NCI-H2107 (cell line): ENCODE data around the gene GOLGA3.
"Not testable (repeated sequence)": the region's sequence is repeated elsewhere in the genome, so short reads cannot be mapped to it uniquely, and the experiment has no call there.

Experiments used
- DNase-seq: peaks from one replicate; lab custom pipeline; 2025; lab: John Stamatoyannopoulos, UW

Gene GOLGA3

DNA sequence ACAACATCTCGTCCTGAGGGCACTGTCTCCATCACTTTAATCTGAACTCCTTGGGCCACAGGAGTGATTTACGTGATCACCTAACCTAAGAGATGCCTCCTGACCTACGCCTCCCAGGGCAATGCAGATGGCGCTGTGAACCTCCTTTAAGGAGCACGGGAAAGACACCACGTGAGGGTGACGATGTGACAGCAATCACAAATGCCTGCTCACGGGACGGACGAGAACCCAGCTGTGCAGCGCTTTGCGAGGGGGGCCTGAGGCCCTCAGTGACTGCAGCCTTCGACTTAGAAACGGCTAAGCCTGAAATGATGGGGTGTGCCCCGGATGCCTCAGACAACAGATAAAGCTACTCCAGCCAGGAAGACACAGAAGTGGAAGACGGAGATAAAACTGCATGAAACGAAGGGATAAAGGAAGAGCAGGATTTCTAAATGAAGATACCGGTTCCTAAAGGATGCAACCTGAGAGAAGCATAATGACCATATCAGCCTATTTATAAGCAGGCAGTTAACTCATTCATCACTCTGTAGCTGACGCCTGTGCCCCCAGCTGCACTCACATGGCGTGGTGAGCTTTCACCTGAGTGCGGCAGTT, 13.9 kb upstream of the GOLGA3 start:
- no peak for DNase-seq

DNA sequence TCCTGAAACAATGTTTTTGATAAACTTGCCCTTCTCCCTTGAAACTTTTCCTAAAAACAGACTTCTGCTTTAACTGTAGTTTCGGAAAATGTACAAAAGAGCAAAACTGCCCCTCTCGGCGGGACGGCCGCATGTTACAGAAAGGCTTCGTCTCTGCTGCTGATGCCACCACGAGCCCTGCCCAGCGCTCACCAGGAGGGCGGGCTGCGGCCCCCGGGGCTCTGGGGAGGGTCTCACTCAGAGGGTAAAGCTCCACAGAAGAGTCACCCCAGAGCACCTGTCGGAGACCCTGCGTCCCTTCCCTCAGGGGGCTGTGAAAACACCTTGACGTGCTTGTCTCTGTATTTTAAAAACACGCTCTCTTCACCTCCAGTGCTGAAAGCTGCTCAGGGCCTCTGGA, 12.5 kb upstream of the GOLGA3 start:
- no peak for DNase-seq

DNA sequence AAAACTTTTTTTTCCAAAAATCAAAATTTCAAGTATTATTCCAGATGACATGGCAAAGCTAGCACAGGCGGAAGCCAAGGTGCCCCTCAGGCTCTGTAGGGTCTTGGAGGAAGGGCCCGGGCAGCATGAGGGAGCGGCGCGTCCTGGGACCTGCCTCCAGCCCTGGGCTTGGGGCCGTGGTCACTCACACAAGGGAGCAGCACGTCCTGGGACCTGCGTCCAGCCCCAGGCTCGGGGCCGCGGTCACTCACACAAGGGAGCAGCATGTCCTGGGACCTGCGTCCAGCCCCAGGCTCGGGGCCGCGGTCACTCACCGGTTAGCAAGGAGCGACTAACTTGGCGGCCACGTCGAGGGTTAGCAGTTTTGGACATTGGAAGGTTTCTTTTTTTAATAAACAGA, 11.9 kb upstream of the GOLGA3 start:
- DNase-seq: no peak

- no peak for DNase-seq
Observed at GRCh38 chr12:132839558-132840235, 11.0 kb upstream of the GOLGA3 start.

DNA sequence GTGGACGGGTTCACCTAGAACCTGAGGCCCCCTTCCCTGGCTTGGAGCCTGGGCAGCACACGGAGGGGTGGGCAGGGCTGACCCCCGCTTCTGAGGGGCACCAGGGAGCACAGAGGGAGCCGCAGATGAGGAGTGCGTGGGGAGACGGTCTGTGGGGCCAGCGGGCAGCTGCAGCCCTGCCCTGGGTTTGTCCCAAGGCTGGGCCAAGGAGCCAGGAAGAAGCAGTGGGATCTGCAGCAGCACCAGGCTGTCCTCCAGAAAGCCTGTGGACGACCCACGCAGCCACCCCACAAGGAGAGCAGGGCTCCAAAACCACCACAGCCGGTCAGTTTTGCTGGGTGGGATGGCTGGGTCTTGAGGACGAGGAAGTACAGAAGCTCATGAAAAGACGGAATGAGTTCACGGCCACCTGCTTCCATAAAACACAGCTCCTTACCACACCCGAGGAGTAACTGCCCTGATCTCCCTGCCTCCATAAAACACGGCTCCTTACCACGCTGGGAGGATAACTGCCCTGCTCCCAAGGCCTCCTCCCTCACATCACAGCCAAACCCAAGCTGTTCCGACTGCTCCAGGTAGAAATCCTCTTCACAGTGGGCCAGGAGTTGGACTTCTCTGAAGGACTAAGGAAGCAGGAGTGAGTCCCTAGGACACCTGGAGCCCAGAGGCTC, 9.9 kb upstream of the GOLGA3 start:
- DNase-seq: no peak

- DNase-seq: no peak
Observed at GRCh38 chr12:132837693-132838409, 9.2 kb upstream of the GOLGA3 start.

- no peak for DNase-seq
Observed at GRCh38 chr12:132836795-132837331, 8.2 kb upstream of the GOLGA3 start.

DNA sequence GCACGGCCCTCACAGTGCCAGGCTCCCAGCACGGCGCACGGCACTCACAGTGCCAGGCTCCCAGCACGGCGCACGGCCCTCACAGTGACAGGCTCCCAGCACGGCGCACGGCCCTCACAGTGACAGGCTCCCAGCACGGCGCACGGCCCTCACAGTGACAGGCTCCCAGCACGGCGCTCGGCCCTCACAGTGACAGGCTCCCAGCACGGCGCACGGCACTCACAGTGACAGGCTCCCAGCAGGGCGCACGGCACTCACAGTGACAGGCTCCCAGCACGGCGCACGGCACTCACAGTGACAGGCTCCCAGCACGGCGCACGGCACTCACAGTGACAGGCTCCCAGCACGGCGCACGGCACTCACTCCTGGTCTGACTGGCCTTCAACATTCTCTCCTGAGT, 7.6 kb upstream of the GOLGA3 start:
- DNase-seq: not testable (repeated sequence)

GRCh38 chr12:132835076-132836025, 6.7 kb upstream of the GOLGA3 start:
- DNase-seq: no peak

GRCh38 chr12:132834181-132834711, 5.6 kb upstream of the GOLGA3 start:
- DNase-seq: no peak

- DNase-seq: no peak
Observed at GRCh38 chr12:132833341-132833740, 4.7 kb upstream of the GOLGA3 start.

- DNase-seq: no peak
Observed at GRCh38 chr12:132831771-132832170, 3.1 kb upstream of the GOLGA3 start.

GRCh38 chr12:132827763-132828703, 636 bp downstream of the GOLGA3 start:
- no peak for DNase-seq

GRCh38 chr12:132825861-132826260, 2.8 kb downstream of the GOLGA3 start:
- DNase-seq: no peak

- DNase-seq: no peak
Observed at GRCh38 chr12:132825089-132825488, 3.6 kb downstream of the GOLGA3 start.

DNA sequence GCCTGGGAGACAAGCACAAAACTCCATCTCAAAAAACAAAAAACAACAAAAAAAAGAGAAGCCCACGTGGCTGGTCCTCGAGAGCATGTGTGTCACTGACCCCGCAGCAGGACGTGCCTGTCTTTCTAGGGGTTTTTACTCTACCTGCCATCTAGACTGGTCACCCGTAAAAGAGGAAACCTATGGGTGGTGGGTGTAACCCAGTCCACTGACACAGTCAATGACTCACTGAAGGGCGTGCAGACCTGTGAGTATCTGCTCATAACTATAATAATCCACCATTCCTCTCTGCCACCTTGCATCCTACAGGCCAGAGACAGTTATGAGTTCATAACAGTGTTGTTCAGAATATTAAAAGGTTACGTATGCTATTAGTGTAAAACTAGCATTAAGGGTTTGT, 4.6 kb downstream of the GOLGA3 start:
- DNase-seq: no peak

GRCh38 chr12:132818562-132818961, 10.1 kb downstream of the GOLGA3 start:
- no peak for DNase-seq

DNA sequence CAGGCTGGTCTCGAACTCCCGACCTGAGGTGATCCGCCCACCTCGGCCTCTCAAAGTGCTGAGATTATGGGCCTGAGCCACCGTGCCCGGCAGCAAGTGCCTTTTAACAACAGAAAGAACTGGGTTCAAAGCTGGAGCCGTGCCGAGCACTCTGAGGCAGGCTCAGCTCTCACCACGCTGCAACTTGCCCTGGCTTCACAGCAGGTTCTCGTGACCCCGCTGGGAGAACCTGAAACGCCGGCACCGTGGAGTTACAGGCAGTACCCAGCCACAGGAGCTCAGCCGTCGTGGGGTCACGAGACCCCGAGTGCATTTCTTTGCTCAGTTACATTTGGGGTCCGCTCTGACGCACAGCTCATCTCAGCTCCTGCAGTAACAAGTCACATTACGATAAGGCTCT, 14.4 kb downstream of the GOLGA3 start:
- DNase-seq: no peak

- no peak for DNase-seq
Observed at GRCh38 chr12:132813443-132813842, 15.2 kb downstream of the GOLGA3 start.
